H9 (cell line): ENCODE results near the gene FMNL3. TPM values are rescaled to one million over a fixed set of nuclear protein-coding genes. Genes with fewer than 3 reads are reported as not detected.

Source experiments
- DNase-seq: peaks from one replicate; pipeline ENCODE4 v3.0.0-alpha.2; 2017
- H2AFZ ChIP-seq: one replicate; pipeline ENCODE4 v1.6.1; 2013; ENCODE audit warnings: mild to moderate bottlenecking, low read length, control low read depth, moderate library complexity
- H2AK5ac ChIP-seq: 2 replicates; pipeline ENCODE4 v1.6.1; 2013; ENCODE audit warnings: low read length, control low read depth, mixed read lengths; ENCODE audit not compliant: insufficient read length
- H2BK120ac ChIP-seq: one replicate; pipeline ENCODE4 v1.6.1; 2013; ENCODE audit warnings: low read depth, mild to moderate bottlenecking, low read length, control low read depth, inconsistent platforms; ENCODE audit not compliant: poor library complexity, severe bottlenecking
- H2BK12ac ChIP-seq: 2 replicates; pipeline ENCODE4 v1.6.1; 2013; ENCODE audit warnings: low read length, control low read depth, mixed read lengths, low read depth; ENCODE audit not compliant: insufficient read length
- H2BK15ac ChIP-seq: 2 replicates; pipeline ENCODE4 v1.6.1; 2013; ENCODE audit warnings: low read depth, low read length, control low read depth
- H2BK20ac ChIP-seq: one replicate; pipeline ENCODE4 v1.6.1; 2013; ENCODE audit warnings: low read depth, mild to moderate bottlenecking, low read length, control low read depth, inconsistent platforms; ENCODE audit not compliant: poor library complexity, severe bottlenecking
- H2BK5ac ChIP-seq: 2 replicates; pipeline ENCODE4 v1.6.1; 2013; ENCODE audit warnings: low read length, control low read depth, mixed read lengths; ENCODE audit not compliant: insufficient read length
- H3K14ac ChIP-seq: 2 replicates; pipeline ENCODE4 v1.6.1; 2013; ENCODE audit warnings: low read length, control low read depth; ENCODE audit not compliant: insufficient read depth
- H3K18ac ChIP-seq: 2 replicates; pipeline ENCODE4 v1.6.1; 2013; ENCODE audit warnings: low read depth, mild to moderate bottlenecking, mixed read lengths, low read length, control low read depth; ENCODE audit not compliant: insufficient read length
- H3K23ac ChIP-seq: 2 replicates; pipeline ENCODE4 v1.6.1; 2013; ENCODE audit warnings: low read length, control low read depth, mixed read lengths, low read depth; ENCODE audit not compliant: insufficient read length
- H3K23me2 ChIP-seq: 2 replicates; pipeline ENCODE4 v1.6.1; 2013; ENCODE audit warnings: low read depth, mild to moderate bottlenecking, mixed read lengths, low read length, control low read depth; ENCODE audit not compliant: insufficient read length, poor library complexity, severe bottlenecking
- H3K27ac ChIP-seq: 2 replicates; pipeline ENCODE4 v1.5.1; 2013; ENCODE audit warnings: low read length, control low read depth, mixed read lengths, low read depth; ENCODE audit not compliant: insufficient read length
- H3K27me3 ChIP-seq: 2 replicates; pipeline ENCODE4 v1.6.1; 2013; ENCODE audit warnings: low read length, control low read depth, inconsistent platforms; ENCODE audit not compliant: insufficient read depth
- H3K4ac ChIP-seq: 2 replicates; pipeline ENCODE4 v1.6.1; 2013; ENCODE audit warnings: low read depth, mild to moderate bottlenecking, control low read depth, inconsistent platforms, low read length, moderate library complexity
- H3K4me1 ChIP-seq: 2 replicates; pipeline ENCODE4 v1.6.1; 2013; ENCODE audit warnings: low read length, control low read depth, inconsistent platforms; ENCODE audit not compliant: insufficient read depth
- H3K4me2 ChIP-seq: 2 replicates; pipeline ENCODE4 v1.6.1; 2013; ENCODE audit warnings: low read length, control low read depth, mixed read lengths; ENCODE audit not compliant: insufficient read length, insufficient read depth
- H3K56ac ChIP-seq: 2 replicates; pipeline ENCODE4 v1.6.1; 2013; ENCODE audit warnings: low read depth, mild to moderate bottlenecking, mixed read lengths, low read length, control low read depth; ENCODE audit not compliant: insufficient read length
- H3K79me1 ChIP-seq: 2 replicates; pipeline ENCODE4 v1.6.1; 2013; ENCODE audit warnings: low read depth, mild to moderate bottlenecking, moderate library complexity, low read length, control low read depth, inconsistent platforms; ENCODE audit not compliant: insufficient read depth, poor library complexity, severe bottlenecking
- H3K79me2 ChIP-seq: 2 replicates; pipeline ENCODE4 v1.6.1; 2013; ENCODE audit warnings: low read length, control low read depth, inconsistent platforms; ENCODE audit not compliant: insufficient read depth
- H3K9ac ChIP-seq: 2 replicates; pipeline ENCODE4 v1.6.1; 2013; ENCODE audit warnings: low read length, control low read depth, mixed read lengths; ENCODE audit not compliant: insufficient read length; ENCODE audit errors: extremely low read depth
- H3K9me3 ChIP-seq: one replicate; pipeline ENCODE4 v1.6.1; 2013; ENCODE audit warnings: low read depth, low read length, inconsistent platforms; ENCODE audit not compliant: control insufficient read depth
- H3T11ph ChIP-seq: one replicate; pipeline ENCODE4 v1.6.1; 2013; ENCODE audit warnings: mild to moderate bottlenecking, low read length, control low read depth, inconsistent platforms
- H4K20me1 ChIP-seq: one replicate; pipeline ENCODE4 v1.6.1; 2013; ENCODE audit not compliant: control insufficient read depth, insufficient read length, insufficient read depth
- H4K5ac ChIP-seq: 2 replicates; pipeline ENCODE4 v1.6.1; 2013; ENCODE audit warnings: low read depth, mild to moderate bottlenecking, mixed read lengths, low read length, control low read depth; ENCODE audit not compliant: insufficient read length
- H4K8ac ChIP-seq: replicated peaks from 2 replicates; pipeline ENCODE4 v1.6.1; 2013; ENCODE audit warnings: low read length, control low read depth, mixed read lengths, low read depth; ENCODE audit not compliant: insufficient read length
- H4K91ac ChIP-seq: 2 replicates; pipeline ENCODE4 v1.6.1; 2013; ENCODE audit warnings: low read depth, mild to moderate bottlenecking, moderate library complexity, mixed read lengths, low read length, control low read depth; ENCODE audit not compliant: insufficient read length
- H3K27ac Mint-ChIP-seq, 3 experiments: 2 replicates in 2 of 3; 3 replicates in 1 of 3; pipeline ENCODE4 v1.8.0; 2020 to 2021; ENCODE audit warnings: mixed read lengths in 3 of 3, mild to moderate bottlenecking in 1 of 3, moderate library complexity in 1 of 3
- H3K27me3 Mint-ChIP-seq: 2 replicates; pipeline ENCODE4 v1.8.0; 2021; ENCODE audit warnings: low read depth, mild to moderate bottlenecking, moderate library complexity, mixed read lengths
- H3K36me3 Mint-ChIP-seq, 3 experiments: 2 replicates in 2 of 3; 3 replicates in 1 of 3; pipeline ENCODE4 v1.8.0; 2020 to 2021; ENCODE audit warnings: low read depth in 3 of 3, mixed read lengths in 3 of 3; ENCODE audit not compliant: insufficient read depth in 1 of 3
- H3K4me1 Mint-ChIP-seq, 2 experiments: 2 replicates each; pipeline ENCODE4 v1.8.0; 2020; ENCODE audit warnings: mixed read lengths in 2 of 2
- H3K4me3 Mint-ChIP-seq, 2 experiments: 2 replicates in 1 of 2; 3 replicates in 1 of 2; pipeline ENCODE4 v1.8.0; 2020 to 2021; ENCODE audit warnings: mild to moderate bottlenecking in 2 of 2, mixed read lengths in 2 of 2, moderate library complexity in 1 of 2
- H3K9me3 Mint-ChIP-seq, 2 experiments: 2 replicates in 1 of 2; 3 replicates in 1 of 2; pipeline ENCODE4 v1.8.0; 2020; ENCODE audit warnings: mild to moderate bottlenecking in 2 of 2, mixed read lengths in 2 of 2, moderate library complexity in 1 of 2
- WGBS: extraction: QIAGEN DNeasy Blood & Tissue Kit; methylation state at CpG from one replicate; pipeline ENCODE4 v1.1.7; 2013; ENCODE audit warnings: missing lambda C conversion rate, low lambda C conversion rate, mixed read lengths; ENCODE audit not compliant: insufficient read length; ENCODE audit errors: extremely low coverage; 5-methylcytosine and 5-hydroxymethylcytosine counted together
- total RNA-seq: library from RNA; stranded (reverse); gene quantifications from 2 replicates; pipeline ENCODE4 v1.2.1, GENCODE V29; 2021
- TF ChIP-seq, protein P1 (sequence below): fragments of 200-600 bp; sonication (generic); conservative IDR thresholded peaks from 3 replicates; pipeline ENCODE4 v1.8.0; 2021; ENCODE audit warnings: antibody characterized with exemption, mild to moderate bottlenecking

Gene FMNL3
- total RNA-seq, 1 experiment from 2014 or later: 22.8 TPM

DNA sequence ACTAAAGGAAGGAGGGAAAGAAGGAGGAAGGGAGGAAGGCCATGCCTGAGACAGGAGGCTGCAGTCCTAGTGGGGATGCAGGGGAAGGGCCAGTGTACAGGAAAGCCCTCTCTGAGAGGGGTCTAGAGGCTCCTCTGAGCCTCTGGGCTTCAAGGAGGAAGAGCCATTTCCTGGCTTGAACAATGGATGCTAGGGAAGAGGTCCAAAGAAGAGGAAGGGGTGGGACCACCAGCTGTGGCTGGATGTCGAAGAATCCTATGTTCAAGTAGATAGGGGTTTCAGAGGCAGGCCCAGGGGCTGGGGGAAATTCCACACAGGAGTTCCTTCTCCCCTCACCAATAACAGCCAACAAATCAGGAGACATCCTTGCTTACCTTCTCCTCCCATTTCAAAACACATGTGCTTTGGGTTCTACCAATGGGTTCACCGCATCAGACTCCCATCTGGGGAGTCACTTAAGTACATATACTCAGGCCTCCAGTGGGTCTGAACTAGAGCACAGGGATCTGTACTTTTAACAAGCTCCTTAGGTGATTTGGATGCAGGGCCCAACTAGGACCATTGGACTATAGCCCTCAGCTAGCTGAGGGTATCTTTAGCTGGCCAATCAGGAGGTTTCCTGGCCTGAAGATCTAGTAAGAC, 51.5 kb downstream of the FMNL3 start:
- no peak overlapping the region; a peak in 1 of 5 replicates for H3K4me3 Mint-ChIP-seq
- peak overlapping the region in 2 of 3 experiments; percentile 25 to 82; a peak in 2 of 7 replicates for H3K27ac Mint-ChIP-seq

More for the DNA sequence above, 51.5 kb downstream of the FMNL3 start:
- Histone ChIP-seq H3K23ac (no peak overlapping the region), H3K56ac (no peak overlapping the region), H3K14ac (no peak overlapping the region), H3K9ac (no peak overlapping the region), H3K4ac (no peak overlapping the region), H3K18ac (no peak overlapping the region), H2BK15ac (no peak overlapping the region), H2BK12ac (no peak overlapping the region), H2BK5ac (no peak overlapping the region), H2BK20ac (no peak overlapping the region), H2BK120ac (no peak overlapping the region), H4K8ac (no peak overlapping the region), H4K91ac (no peak overlapping the region), H2AFZ (no peak overlapping the region), H3K4me2 (no peak overlapping the region), H4K20me1 (no peaks in the 10 kb centered on the region), H3K4me1 (no peaks in the 10 kb centered on the region), H3K79me1 (no peaks in the 10 kb centered on the region), H3K23me2 (no peaks in the 10 kb centered on the region), H3T11ph (no peak overlapping the region), H3K79me2 (no peaks in the 10 kb centered on the region), H3K27ac (no peak overlapping the region), H3K9me3 (no peaks in the 10 kb centered on the region), H3K27me3 (no peaks in the 10 kb centered on the region), H2AK5ac (no peak overlapping the region), H4K5ac (no peak overlapping the region)
- TF ChIP-seq, protein P1, sequence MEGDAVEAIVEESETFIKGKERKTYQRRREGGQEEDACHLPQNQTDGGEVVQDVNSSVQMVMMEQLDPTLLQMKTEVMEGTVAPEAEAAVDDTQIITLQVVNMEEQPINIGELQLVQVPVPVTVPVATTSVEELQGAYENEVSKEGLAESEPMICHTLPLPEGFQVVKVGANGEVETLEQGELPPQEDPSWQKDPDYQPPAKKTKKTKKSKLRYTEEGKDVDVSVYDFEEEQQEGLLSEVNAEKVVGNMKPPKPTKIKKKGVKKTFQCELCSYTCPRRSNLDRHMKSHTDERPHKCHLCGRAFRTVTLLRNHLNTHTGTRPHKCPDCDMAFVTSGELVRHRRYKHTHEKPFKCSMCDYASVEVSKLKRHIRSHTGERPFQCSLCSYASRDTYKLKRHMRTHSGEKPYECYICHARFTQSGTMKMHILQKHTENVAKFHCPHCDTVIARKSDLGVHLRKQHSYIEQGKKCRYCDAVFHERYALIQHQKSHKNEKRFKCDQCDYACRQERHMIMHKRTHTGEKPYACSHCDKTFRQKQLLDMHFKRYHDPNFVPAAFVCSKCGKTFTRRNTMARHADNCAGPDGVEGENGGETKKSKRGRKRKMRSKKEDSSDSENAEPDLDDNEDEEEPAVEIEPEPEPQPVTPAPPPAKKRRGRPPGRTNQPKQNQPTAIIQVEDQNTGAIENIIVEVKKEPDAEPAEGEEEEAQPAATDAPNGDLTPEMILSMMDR: no peak
- no peaks in the 10 kb centered on the region for H3K27me3 Mint-ChIP-seq
- peaks cover 30 to 71% (median 37%) of the 10 kb centered on the region in 3 experiments for H3K36me3 Mint-ChIP-seq
- H3K4me1 Mint-ChIP-seq: peaks cover 2 to 8% of the 10 kb centered on the region in 2 experiments; a peak in 3 of 4 replicates
- H3K9me3 Mint-ChIP-seq: no peaks in the 10 kb centered on the region
- DNase-seq: no peak
- no CpG with 5 or more reads among the region's 2 CpGs for WGBS
